ENCODE measurements around the gene KDM2A. TPM values are rescaled to one million over a fixed set of nuclear protein-coding genes. Genes with fewer than 3 reads are reported as not detected.

KDM2A gene
- total RNA-seq, 1 experiment from 2014 or later, result 65.3 TPM

- Histone ChIP-seq H3K4me1 (ENCODE audit: insufficient read depth, low read length) (peaks cover 15% of the 10 kb centered on the region), H3K27ac (ENCODE audit: low read length) (no peak overlapping the region), H3K36me3 (ENCODE audit: low read depth, low read length) (no peaks in the 10 kb centered on the region), H3K9me2 (replicated peaks; ENCODE audit: low read length) (no peaks in the 10 kb centered on the region), H3K27me3 (ENCODE audit: low read length) (no peaks in the 10 kb centered on the region), H3K9me3 (ENCODE audit: low read length) (no peaks in the 10 kb centered on the region), H4K20me1 (ENCODE audit: low read length) (no peaks in the 10 kb centered on the region), H3K79me2 (ENCODE audit: low read length) (peaks cover 79% of the 10 kb centered on the region), H3K4me2 (ENCODE audit: low read length) (no peak overlapping the region), H3F3A (ENCODE audit: low read length, unreplicated experiment) (no peaks in the 10 kb centered on the region), H2AFZ (ENCODE audit: low read length) (no peak overlapping the region), H3K4me3 (ENCODE audit: low read length) (no peak overlapping the region), H3K9ac (ENCODE audit: low read length) (no peak overlapping the region)
- ChIA-PET CTCF (no interaction called here), POLR2A (ENCODE audit: unreplicated experiment) (no interaction called here)
- intact Hi-C loops (cut with micrococcal nuclease), result loop anchor here (5.0 kb wide), 1 partner anchor 77 kb away; no protein-coding TSS in a partner anchor
- TF ChIP-seq EZH2 (IDR thresholded peaks at IDR 0.05; ENCODE audit: low read length, unreplicated experiment) (no peak), CTCF (conservative IDR thresholded peaks at IDR 0.05; ENCODE audit: low read depth, low read length) (no peak), EZH2phosphoT487 (IDR thresholded peaks at IDR 0.05; ENCODE audit: borderline replicate concordance, low read length) (no peak)
- DNase-seq, result no peak
- no TSS peak for BruUV-seq (replicated peaks)
- no peak for ATAC-seq
These were observed 41.0 kb downstream of the KDM2A start for GRCh38 chr11:67160045-67160444.

- H3K9me2 ChIP-seq (replicated peaks; ENCODE audit: low read length), result no peaks in the 10 kb centered on the region
- H3K27me3 ChIP-seq (ENCODE audit: low read length), result no peaks in the 10 kb centered on the region
- peak overlapping the region; percentile 57 for H3K4me2 ChIP-seq (ENCODE audit: low read length)
- H3K9ac ChIP-seq (ENCODE audit: low read length), result no peak overlapping the region
- H3K4me1 ChIP-seq (ENCODE audit: insufficient read depth, low read length), result peaks cover 15% of the 10 kb centered on the region
- peak overlapping the region; percentile 58 for H3K27ac ChIP-seq (ENCODE audit: low read length)
- H3K36me3 ChIP-seq (ENCODE audit: low read depth, low read length), result no peaks in the 10 kb centered on the region
- CTCF ChIA-PET, result no interaction called here
- no peak overlapping the region for H2AFZ ChIP-seq (ENCODE audit: low read length)
- H3F3A ChIP-seq (ENCODE audit: low read length, unreplicated experiment), result no peaks in the 10 kb centered on the region
- H3K9me3 ChIP-seq (ENCODE audit: low read length), result no peaks in the 10 kb centered on the region
- TF ChIP-seq EZH2 (IDR thresholded peaks at IDR 0.05; ENCODE audit: low read length, unreplicated experiment) (no peak), EZH2phosphoT487 (IDR thresholded peaks at IDR 0.05; ENCODE audit: borderline replicate concordance, low read length) (no peak), CTCF (conservative IDR thresholded peaks at IDR 0.05; ENCODE audit: low read depth, low read length) (no peak)
- H3K79me2 ChIP-seq (ENCODE audit: low read length), result peaks cover 85% of the 10 kb centered on the region
- no TSS peak for BruUV-seq (replicated peaks)
- POLR2A ChIA-PET (ENCODE audit: unreplicated experiment), result no interaction called here
- peak; percentile 89 for ATAC-seq
- intact Hi-C loops (cut with micrococcal nuclease), result loop anchor here (5.0 kb wide), 1 partner anchor 76 kb away; no protein-coding TSS in a partner anchor
- no peak overlapping the region for H3K4me3 ChIP-seq (ENCODE audit: low read length)
- no peaks in the 10 kb centered on the region for H4K20me1 ChIP-seq (ENCODE audit: low read length)
- peak; percentile 74 for DNase-seq
These were observed 42.1 kb downstream of the KDM2A start for GRCh38 chr11:67160872-67161783.

GRCh38 chr11:67163006-67163405 is 43.9 kb downstream of the KDM2A start:
- intact Hi-C loops (cut with micrococcal nuclease), result loop anchor here (5.0 kb wide), 1 partner anchor 74 kb away; no protein-coding TSS in a partner anchor
- no TSS peak for BruUV-seq (replicated peaks)
- Histone ChIP-seq H3K9me3 (ENCODE audit: low read length) (no peaks in the 10 kb centered on the region), H4K20me1 (ENCODE audit: low read length) (no peaks in the 10 kb centered on the region), H2AFZ (ENCODE audit: low read length) (no peak overlapping the region), H3K36me3 (ENCODE audit: low read depth, low read length) (no peaks in the 10 kb centered on the region), H3F3A (ENCODE audit: low read length, unreplicated experiment) (peaks cover 10% of the 10 kb centered on the region), H3K27ac (ENCODE audit: low read length) (no peak overlapping the region), H3K79me2 (ENCODE audit: low read length) (peaks cover 97% of the 10 kb centered on the region), H3K9ac (ENCODE audit: low read length) (no peak overlapping the region), H3K4me2 (ENCODE audit: low read length) (no peak overlapping the region), H3K4me3 (ENCODE audit: low read length) (no peak overlapping the region), H3K27me3 (ENCODE audit: low read length) (no peaks in the 10 kb centered on the region), H3K4me1 (ENCODE audit: insufficient read depth, low read length) (peaks cover 27% of the 10 kb centered on the region), H3K9me2 (replicated peaks; ENCODE audit: low read length) (no peaks in the 10 kb centered on the region)
- CTCF ChIA-PET, result no interaction called here
- POLR2A ChIA-PET (ENCODE audit: unreplicated experiment), result no interaction called here
- TF ChIP-seq EZH2phosphoT487 (IDR thresholded peaks at IDR 0.05; ENCODE audit: borderline replicate concordance, low read length) (no peak), CTCF (conservative IDR thresholded peaks at IDR 0.05; ENCODE audit: low read depth, low read length) (no peak), EZH2 (IDR thresholded peaks at IDR 0.05; ENCODE audit: low read length, unreplicated experiment) (no peak)
- DNase-seq (no peak), ATAC-seq (no peak)
